Naive B cell (primary cell): Measurements from ENCODE around the gene MEN1. TPM values are rescaled to one million over a fixed set of nuclear protein-coding genes. Genes with fewer than 3 reads are reported as not detected.

Source experiments
- ATAC-seq, 2 donors: fragments of 150-1000 bp; cut with Tn5 transposase; 2 replicates each; pipeline ENCODE4 v1.10.0; 2021; ENCODE audit warnings: low read depth in 2 of 2, mild to moderate bottlenecking in 2 of 2, moderate library complexity in 2 of 2
- DNase-seq: peaks from one replicate; pipeline ENCODE4 v3.0.0; 2022
- H3K27ac Mint-ChIP-seq, 6 donors: one replicate each; pipeline ENCODE4 v1.8.0; 2020 to 2022; ENCODE audit warnings: mild to moderate bottlenecking in 6 of 6, mixed read lengths in 6 of 6, moderate library complexity in 5 of 6, inconsistent platforms in 2 of 6
- H3K27me3 Mint-ChIP-seq, 3 donors: one replicate each; pipeline ENCODE4 v1.8.0; 2021 to 2022; ENCODE audit warnings: mixed read lengths in 3 of 3, mild to moderate bottlenecking in 1 of 3
- H3K36me3 Mint-ChIP-seq, 2 donors: one replicate each; pipeline ENCODE4 v1.8.0; 2020 to 2022; ENCODE audit warnings: mixed read lengths in 2 of 2, inconsistent platforms in 1 of 2, mild to moderate bottlenecking in 1 of 2
- H3K4me1 Mint-ChIP-seq, 3 donors: one replicate each; pipeline ENCODE4 v1.8.0; 2020 to 2022; ENCODE audit warnings: mixed read lengths in 3 of 3, inconsistent platforms in 1 of 3, mild to moderate bottlenecking in 1 of 3, moderate library complexity in 1 of 3
- H3K4me3 Mint-ChIP-seq, 8 donors: one replicate each; pipeline ENCODE4 v1.8.0; 2020 to 2022; ENCODE audit warnings: mild to moderate bottlenecking in 8 of 8, mixed read lengths in 8 of 8, moderate library complexity in 8 of 8, inconsistent platforms in 2 of 8
- H3K9me3 Mint-ChIP-seq, 7 donors: one replicate each; pipeline ENCODE4 v1.8.0; 2020 to 2022; ENCODE audit warnings: mixed read lengths in 7 of 7, mild to moderate bottlenecking in 5 of 7, inconsistent platforms in 2 of 7, moderate library complexity in 1 of 7
- polyA plus RNA-seq, 6 donors: library from polyadenylated mRNA; unstranded; fragments of 300-500 nt; fragmentation: Illumina TruSeq; gene quantifications; one replicate each; pipeline ENCODE4 v1.2.3, GENCODE V29; 2021; ENCODE audit warnings: low read depth in 6 of 6

The MEN1 gene
- polyA plus RNA-seq, 6 donors from 2014 or later: 12.3 to 49.5 (median 27.4) TPM

DNA sequence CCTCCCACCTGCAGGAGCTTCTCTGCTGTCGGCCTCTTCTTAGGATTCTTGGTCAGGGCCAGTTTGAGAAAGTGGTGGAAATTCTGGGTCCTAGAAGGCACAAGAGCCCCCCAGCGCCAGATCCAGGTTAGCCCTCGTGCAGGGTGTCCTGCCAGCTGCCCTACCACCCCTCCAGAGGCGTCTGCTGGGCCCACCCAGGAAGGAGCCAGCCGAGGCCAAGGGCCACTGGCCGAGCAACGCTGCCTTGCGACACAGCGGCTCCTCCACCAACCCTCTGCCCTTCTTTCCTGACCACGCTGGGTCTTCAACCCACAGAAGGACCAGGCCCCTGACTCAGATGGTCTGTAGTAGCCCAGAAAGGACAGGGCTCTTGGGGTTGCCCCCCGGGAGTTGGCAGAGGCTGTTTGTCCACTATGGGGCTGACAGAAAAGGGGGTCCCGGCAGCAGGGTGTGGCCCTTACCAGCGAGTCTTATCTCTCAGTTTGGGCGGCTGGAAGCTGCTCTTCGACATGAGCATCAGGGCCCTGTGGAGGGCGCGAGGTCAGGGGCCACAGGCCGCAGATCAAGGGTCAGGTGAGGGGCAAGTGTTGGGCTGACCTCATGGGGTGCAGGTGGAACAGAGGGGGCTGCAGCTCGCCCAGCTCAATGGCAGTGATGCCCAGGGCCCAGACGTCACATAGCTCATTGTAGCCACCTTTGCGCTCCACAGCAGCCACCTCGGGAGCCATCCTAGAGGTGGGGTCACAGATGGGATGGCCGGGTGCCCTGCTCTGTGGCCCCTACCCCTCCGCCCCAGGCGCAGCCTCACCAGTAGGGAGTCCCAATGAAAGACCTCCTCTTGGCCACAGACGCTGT, 9.8 kb downstream of the MEN1 start:
- no peaks in the 10 kb centered on the region for H3K27me3 Mint-ChIP-seq
- no peaks in the 10 kb centered on the region for H3K9me3 Mint-ChIP-seq
- ATAC-seq (no peak), DNase-seq (no peak)
- peak overlapping the region; percentile 63 to 97 (median 92) for H3K27ac Mint-ChIP-seq
- peaks cover 4 to 8% of the 10 kb centered on the region in 2 donors for H3K36me3 Mint-ChIP-seq
- H3K4me1 Mint-ChIP-seq: peaks cover 37 to 67% (median 56%) of the 10 kb centered on the region in 3 donors
- peak overlapping the region; percentile 78 to 90 (median 88) for H3K4me3 Mint-ChIP-seq

DNA sequence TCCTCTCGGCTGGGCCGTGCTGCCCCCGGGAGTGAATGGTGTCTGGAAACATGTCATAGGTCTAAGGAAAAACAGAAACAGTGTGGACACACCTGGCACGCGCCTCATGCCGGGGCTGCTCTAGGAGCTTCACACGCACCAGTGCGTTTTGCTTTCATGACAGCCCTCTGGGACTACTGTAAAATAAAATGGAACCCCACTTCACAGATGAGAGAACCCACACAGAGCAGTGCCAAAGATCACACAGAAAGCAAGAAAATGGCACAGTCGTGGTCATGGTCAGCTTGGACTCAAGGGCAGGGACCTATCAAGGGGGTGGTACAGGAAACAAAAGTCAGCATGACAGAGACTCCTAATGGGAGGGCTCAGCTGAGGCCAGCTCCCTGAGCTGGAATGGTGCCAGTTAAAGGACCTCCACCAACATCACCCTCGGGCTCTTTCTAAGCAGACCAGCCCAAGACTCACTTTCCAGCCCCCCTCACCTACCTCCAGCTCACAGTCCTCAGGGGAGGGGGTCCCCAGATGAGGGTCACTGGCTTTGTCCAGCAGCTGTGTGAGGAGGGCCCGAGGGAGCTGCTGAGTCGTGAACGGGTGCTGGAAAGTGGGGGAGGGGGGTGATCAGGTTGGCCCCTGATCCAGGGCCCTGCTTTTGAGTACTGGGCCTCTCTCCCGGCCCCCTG, 10.6 kb downstream of the MEN1 start:
- H3K4me3 Mint-ChIP-seq: peak overlapping the region; percentile 63 to 90 (median 87)
- no peaks in the 10 kb centered on the region for H3K9me3 Mint-ChIP-seq
- ATAC-seq: peak; percentile 59 to 64
- H3K27me3 Mint-ChIP-seq: no peaks in the 10 kb centered on the region
- H3K36me3 Mint-ChIP-seq: peaks cover 4 to 11% of the 10 kb centered on the region in 2 donors
- peaks cover 39 to 67% (median 59%) of the 10 kb centered on the region in 3 donors for H3K4me1 Mint-ChIP-seq
- peak; percentile 56 for DNase-seq
- peak overlapping the region; percentile 92 to 97 (median 95) for H3K27ac Mint-ChIP-seq

DNA sequence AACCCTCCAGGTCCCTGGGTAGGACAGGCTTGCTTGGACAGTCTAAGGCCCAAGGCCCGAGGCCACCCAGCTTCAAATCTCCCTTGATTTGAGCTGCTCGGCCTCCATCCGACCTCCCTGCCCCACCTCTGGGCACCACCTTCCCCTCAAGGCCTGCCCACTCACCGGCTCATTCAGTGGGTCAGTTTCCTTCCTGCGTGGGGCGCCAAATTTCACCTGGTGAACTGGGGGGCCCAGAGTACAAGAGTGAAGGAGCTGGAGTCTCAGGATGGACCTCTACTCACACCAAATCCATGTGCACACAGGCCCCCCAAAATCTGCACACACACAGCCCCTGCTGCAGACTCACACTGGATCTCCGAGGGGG, 11.1 kb downstream of the MEN1 start:
- no peak for ATAC-seq
- H3K9me3 Mint-ChIP-seq: no peaks in the 10 kb centered on the region
- H3K4me3 Mint-ChIP-seq: peak overlapping the region; percentile 63 to 90 (median 87)
- H3K27ac Mint-ChIP-seq: peak overlapping the region; percentile 92 to 97 (median 95)
- no peaks in the 10 kb centered on the region for H3K27me3 Mint-ChIP-seq
- peaks cover 43 to 73% (median 62%) of the 10 kb centered on the region in 3 donors for H3K4me1 Mint-ChIP-seq
- peaks cover 4 to 15% of the 10 kb centered on the region in 2 donors for H3K36me3 Mint-ChIP-seq
- DNase-seq: no peak

- peak overlapping the region in 1 of 6 donors; percentile 20 for H3K27ac Mint-ChIP-seq
- peaks cover 4 to 15% of the 10 kb centered on the region in 2 donors for H3K36me3 Mint-ChIP-seq
- peaks cover 45 to 73% (median 65%) of the 10 kb centered on the region in 3 donors for H3K4me1 Mint-ChIP-seq
- no peak for ATAC-seq
- H3K9me3 Mint-ChIP-seq: no peaks in the 10 kb centered on the region
- H3K27me3 Mint-ChIP-seq: no peaks in the 10 kb centered on the region
- H3K4me3 Mint-ChIP-seq: no peak overlapping the region
- DNase-seq: no peak
Measured at GRCh38 chr11:64796757-64797541, 13.4 kb downstream of the MEN1 start.

DNA sequence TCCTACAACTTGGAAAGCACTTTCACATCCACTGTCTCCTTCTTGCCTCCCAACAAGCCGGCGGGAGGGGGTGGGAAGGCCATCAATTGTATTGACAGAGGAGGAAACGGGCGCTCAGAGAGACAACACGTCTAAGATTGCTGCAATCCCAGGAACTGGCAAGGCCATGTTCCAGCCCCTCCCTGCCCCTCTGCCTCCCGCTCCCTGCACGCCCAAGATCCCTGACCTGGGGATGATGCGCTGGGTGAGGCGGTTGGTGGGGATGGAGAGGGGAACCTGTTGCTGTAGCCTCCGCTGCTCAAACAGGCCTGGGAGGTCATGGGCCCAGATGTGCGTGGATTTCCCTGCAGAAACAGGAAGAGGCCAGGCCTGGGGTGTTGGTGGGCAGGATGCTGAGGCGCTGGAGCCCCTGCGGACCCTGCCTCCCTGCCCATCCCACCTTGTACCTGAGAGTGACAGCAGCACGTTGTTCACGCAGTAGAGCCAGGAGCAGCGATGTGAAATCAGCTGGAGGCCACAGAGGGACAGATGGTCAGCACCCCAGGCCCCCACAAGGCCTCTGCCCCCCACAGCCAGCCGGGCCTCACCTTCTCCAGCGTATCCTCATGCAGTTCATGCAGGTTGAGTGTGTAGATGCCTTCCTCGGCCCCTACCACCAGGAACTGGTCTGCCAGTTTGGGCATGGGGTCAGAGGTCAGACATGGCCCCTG, 14.1 kb downstream of the MEN1 start:
- ATAC-seq: no peak
- Mint-ChIP-seq H3K9me3 (no peaks in the 10 kb centered on the region), H3K4me3 (no peak overlapping the region), H3K4me1 (peaks cover 40 to 65% (median 58%) of the 10 kb centered on the region in 3 donors), H3K27me3 (no peaks in the 10 kb centered on the region), H3K36me3 (peaks cover 4 to 15% of the 10 kb centered on the region in 2 donors), H3K27ac (peak overlapping the region in 1 of 6 donors; percentile 37)
- no peak for DNase-seq

- peaks cover 23 to 54% (median 41%) of the 10 kb centered on the region in 3 donors for H3K4me1 Mint-ChIP-seq
- no peaks in the 10 kb centered on the region for H3K9me3 Mint-ChIP-seq
- H3K27me3 Mint-ChIP-seq: no peaks in the 10 kb centered on the region
- peak overlapping the region in 4 of 6 donors; percentile 27 to 82 (median 70) for H3K27ac Mint-ChIP-seq
- no peak for DNase-seq
- ATAC-seq: no peak
- peak overlapping the region in 4 of 8 donors; percentile 9 to 13 (median 9) for H3K4me3 Mint-ChIP-seq
- H3K36me3 Mint-ChIP-seq: peaks cover 4 to 15% of the 10 kb centered on the region in 2 donors
Measured at GRCh38 chr11:64794526-64794925, 15.8 kb downstream of the MEN1 start.

GRCh38 chr11:64793271-64794160, 16.8 kb downstream of the MEN1 start:
- Mint-ChIP-seq H3K4me3 (peak overlapping the region in 2 of 8 donors; percentile 15 to 24), H3K27me3 (no peaks in the 10 kb centered on the region), H3K27ac (peak overlapping the region in 5 of 6 donors; percentile 32 to 86 (median 72)), H3K9me3 (no peaks in the 10 kb centered on the region), H3K4me1 (peaks cover 15 to 44% (median 32%) of the 10 kb centered on the region in 3 donors), H3K36me3 (peaks cover 0 to 9% of the 10 kb centered on the region in 2 donors)
- DNase-seq: no peak
- ATAC-seq: no peak

GRCh38 chr11:64792482-64792881, 17.9 kb downstream of the MEN1 start:
- peak overlapping the region in 4 of 6 donors; percentile 12 to 82 (median 52) for H3K27ac Mint-ChIP-seq
- H3K36me3 Mint-ChIP-seq: peaks cover 0 to 7% of the 10 kb centered on the region in 2 donors

GRCh38 chr11:64791781-64792291, 18.5 kb downstream of the MEN1 start:
- Mint-ChIP-seq H3K4me1 (peaks cover 17 to 50% (median 40%) of the 10 kb centered on the region in 3 donors), H3K9me3 (no peaks in the 10 kb centered on the region), H3K36me3 (peaks cover 0 to 7% of the 10 kb centered on the region in 2 donors), H3K27ac (peak overlapping the region in 1 of 6 donors; percentile 44), H3K4me3 (no peak overlapping the region), H3K27me3 (no peaks in the 10 kb centered on the region)
- DNase-seq (no peak), ATAC-seq (no peak)

More at GRCh38 chr11:64792482-64792881, 17.9 kb downstream of the MEN1 start:
- DNase-seq (no peak), ATAC-seq (no peak)
- H3K4me3 Mint-ChIP-seq: no peak overlapping the region
- no peaks in the 10 kb centered on the region for H3K9me3 Mint-ChIP-seq
- H3K27me3 Mint-ChIP-seq: no peaks in the 10 kb centered on the region
- peaks cover 17 to 49% (median 38%) of the 10 kb centered on the region in 3 donors for H3K4me1 Mint-ChIP-seq

- Mint-ChIP-seq H3K4me1 (peaks cover 17 to 36% (median 32%) of the 10 kb centered on the region in 3 donors), H3K27ac (no peak overlapping the region), H3K27me3 (no peaks in the 10 kb centered on the region), H3K9me3 (no peaks in the 10 kb centered on the region), H3K4me3 (no peak overlapping the region), H3K36me3 (peaks cover 0 to 7% of the 10 kb centered on the region in 2 donors)
- no peak for ATAC-seq
- DNase-seq: no peak
Measured at GRCh38 chr11:64790205-64791095, 19.9 kb downstream of the MEN1 start.
